ENCODE results near the gene ATG2A.

ATG2A gene

DNA sequence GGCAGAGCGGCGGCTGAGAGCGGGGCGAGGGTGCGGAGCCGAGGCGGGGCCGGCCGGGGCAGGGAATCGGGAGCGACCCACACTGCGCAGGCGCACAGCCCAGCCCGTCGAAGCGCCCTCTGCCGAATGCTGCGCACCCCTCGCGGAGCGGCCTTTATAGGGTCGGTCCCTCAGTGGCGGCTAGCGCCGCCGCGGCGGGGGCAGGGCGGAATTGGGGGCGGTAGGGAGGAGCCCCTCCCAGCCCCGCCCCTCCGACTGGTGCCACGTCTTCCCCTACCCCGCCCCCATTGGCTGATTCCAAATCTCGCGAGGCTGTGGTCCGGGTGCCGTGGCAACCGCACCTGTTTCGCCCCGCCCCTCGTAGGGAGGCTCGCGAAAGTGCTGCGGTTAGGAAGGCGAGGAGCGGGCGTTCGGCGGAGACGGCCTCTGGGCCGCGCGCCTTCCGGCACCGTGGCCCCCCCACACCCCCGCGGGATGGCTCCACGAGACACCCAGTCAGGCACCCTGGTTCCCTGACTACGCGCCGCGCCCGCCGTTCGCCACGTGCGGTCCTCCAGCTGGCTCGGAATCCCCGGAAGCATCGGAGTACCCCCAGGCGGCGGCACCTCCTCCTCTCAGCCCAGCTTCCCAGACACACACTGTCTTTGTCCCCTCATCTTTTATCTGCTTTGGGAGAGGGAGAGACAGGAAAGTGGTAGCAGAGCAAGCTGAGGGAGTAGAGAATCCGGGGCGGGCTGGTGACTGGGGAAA lies 38.3 kb downstream of the ATG2A start, which contains the start of gene EHD1:
Gene EHD1 (minus strand): TSS at position 128 of the 750 bp plus-strand sequence. CDS start 157 bp downstream, outside the sequence.
- DNase-seq = peak; percentile 99
- H4K20me1 ChIP-seq (ENCODE audit: insufficient read depth, low read length) = no peaks in the 10 kb centered on the region
- H2AFZ ChIP-seq (ENCODE audit: low read length) = peak within 1 kb of the TSS; percentile 88
- peaks cover 16% of the 10 kb centered on the region for H3F3A ChIP-seq (ENCODE audit: insufficient read depth, low read length)
- H3K27ac ChIP-seq (ENCODE audit: low read length) = peak within 1 kb of the TSS; percentile 48
- peak within 1 kb of the TSS; percentile 99 for H3K4me2 ChIP-seq (ENCODE audit: low read depth, low read length)
- H3K9me3 ChIP-seq (replicated peaks; ENCODE audit: insufficient read depth, low read length) = no peaks in the 10 kb centered on the region
- peaks cover 30% of the 10 kb centered on the region for H3K4me1 ChIP-seq (ENCODE audit: low read length)
- TF ChIP-seq EZH2 (optimal IDR thresholded peaks at IDR 0.05; ENCODE audit: low read depth, low read length) = no peak
- TF ChIP-seq, protein P1, sequence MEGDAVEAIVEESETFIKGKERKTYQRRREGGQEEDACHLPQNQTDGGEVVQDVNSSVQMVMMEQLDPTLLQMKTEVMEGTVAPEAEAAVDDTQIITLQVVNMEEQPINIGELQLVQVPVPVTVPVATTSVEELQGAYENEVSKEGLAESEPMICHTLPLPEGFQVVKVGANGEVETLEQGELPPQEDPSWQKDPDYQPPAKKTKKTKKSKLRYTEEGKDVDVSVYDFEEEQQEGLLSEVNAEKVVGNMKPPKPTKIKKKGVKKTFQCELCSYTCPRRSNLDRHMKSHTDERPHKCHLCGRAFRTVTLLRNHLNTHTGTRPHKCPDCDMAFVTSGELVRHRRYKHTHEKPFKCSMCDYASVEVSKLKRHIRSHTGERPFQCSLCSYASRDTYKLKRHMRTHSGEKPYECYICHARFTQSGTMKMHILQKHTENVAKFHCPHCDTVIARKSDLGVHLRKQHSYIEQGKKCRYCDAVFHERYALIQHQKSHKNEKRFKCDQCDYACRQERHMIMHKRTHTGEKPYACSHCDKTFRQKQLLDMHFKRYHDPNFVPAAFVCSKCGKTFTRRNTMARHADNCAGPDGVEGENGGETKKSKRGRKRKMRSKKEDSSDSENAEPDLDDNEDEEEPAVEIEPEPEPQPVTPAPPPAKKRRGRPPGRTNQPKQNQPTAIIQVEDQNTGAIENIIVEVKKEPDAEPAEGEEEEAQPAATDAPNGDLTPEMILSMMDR (IDR thresholded peaks at IDR 0.05; ENCODE audit: low read length) = peak; percentile 49
- H3K9ac ChIP-seq (ENCODE audit: low read length) = peak within 1 kb of the TSS; percentile 76
- H3K36me3 ChIP-seq (replicated peaks; ENCODE audit: insufficient read depth, low read length) = no peaks in the 10 kb centered on the region
- H3K79me2 ChIP-seq (ENCODE audit: low read length) = peaks cover 41% of the 10 kb centered on the region
- H3K27me3 ChIP-seq (replicated peaks; ENCODE audit: insufficient read depth, low read length) = peaks cover 22% of the 10 kb centered on the region
- peak within 1 kb of the TSS; percentile 96 for H3K4me3 ChIP-seq (ENCODE audit: low read length)
- H3K9me2 ChIP-seq (replicated peaks; ENCODE audit: insufficient read depth, low read length) = no peaks in the 10 kb centered on the region

DNA sequence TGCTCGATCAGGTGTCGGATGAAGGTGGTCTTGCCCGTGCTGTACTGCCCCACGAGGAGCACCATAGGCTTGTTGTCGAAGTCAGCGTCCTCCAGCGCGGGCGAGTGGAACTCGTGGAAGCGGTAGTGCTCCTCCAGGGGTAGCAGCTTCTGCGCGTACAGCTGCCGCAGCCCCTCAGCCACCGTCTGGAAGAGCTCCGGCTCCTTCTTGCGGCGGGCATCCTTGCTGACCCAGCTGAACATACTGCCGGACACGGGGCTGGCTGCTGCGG lies 38.9 kb downstream of the ATG2A start:
- Histone ChIP-seq H3K36me3 (replicated peaks; ENCODE audit: insufficient read depth, low read length) (no peaks in the 10 kb centered on the region), H3K27ac (ENCODE audit: low read length) (peak overlapping the region; percentile 30; the same call in 1 of the 2 replicates)

DNA sequence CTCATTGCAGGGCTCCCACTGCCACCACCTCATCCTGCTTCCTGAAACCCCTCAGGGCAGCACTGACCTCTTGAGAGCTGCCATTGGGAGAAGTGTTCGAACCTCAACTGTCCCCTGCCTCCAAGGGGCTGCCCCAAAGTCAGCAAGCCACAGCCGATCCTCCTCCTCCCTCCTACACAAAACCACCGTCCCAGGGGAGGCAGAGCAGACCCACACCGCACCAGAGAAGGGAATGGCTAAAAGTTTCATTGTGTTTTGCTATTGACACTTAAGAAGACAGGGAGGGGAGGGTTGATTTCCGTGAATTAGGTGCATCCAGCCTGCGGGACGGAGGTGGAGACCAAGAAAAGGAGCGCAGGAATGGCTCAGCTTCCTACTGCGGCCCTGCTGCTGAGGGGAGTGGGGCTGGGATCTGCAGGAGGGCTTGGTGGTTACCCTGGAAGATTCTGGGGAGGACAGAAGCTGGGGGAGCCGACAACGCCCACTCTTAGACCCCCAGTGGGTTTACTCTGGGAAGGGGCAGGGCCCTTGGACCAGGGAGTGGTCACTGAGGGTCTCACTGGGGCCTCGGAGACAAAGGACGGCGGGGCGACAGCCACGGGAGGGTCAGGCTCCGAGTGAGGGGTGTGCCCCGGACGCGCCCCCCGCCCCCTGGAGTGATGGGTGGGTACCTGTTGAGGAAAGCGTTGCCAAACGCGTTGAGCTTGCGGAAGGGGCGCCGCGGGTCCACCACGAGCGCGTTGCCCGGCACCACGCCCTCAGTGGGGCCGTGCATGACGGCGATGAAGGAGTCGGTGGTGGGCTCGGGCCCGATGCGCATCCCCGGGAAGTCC lies 39.4 kb downstream of the ATG2A start:
- H3K4me1 ChIP-seq (ENCODE audit: low read length) = peaks cover 30% of the 10 kb centered on the region
- H3K4me2 ChIP-seq (ENCODE audit: low read depth, low read length) = peak overlapping the region; percentile 99
- no peaks in the 10 kb centered on the region for H3K9me3 ChIP-seq (replicated peaks; ENCODE audit: insufficient read depth, low read length)
- peak overlapping the region; percentile 76 for H3K9ac ChIP-seq (ENCODE audit: low read length)
- H3K27ac ChIP-seq (ENCODE audit: low read length) = no peak overlapping the region; the same call in 1 of the 2 replicates
- H3F3A ChIP-seq (ENCODE audit: insufficient read depth, low read length) = peaks cover 16% of the 10 kb centered on the region
- H3K79me2 ChIP-seq (ENCODE audit: low read length) = peaks cover 42% of the 10 kb centered on the region
- peak overlapping the region; percentile 88 for H2AFZ ChIP-seq (ENCODE audit: low read length)
- H3K9me2 ChIP-seq (replicated peaks; ENCODE audit: insufficient read depth, low read length) = no peaks in the 10 kb centered on the region
- TF ChIP-seq EZH2phosphoT487 (IDR thresholded peaks at IDR 0.05; ENCODE audit: low read length) (no peak), EZH2 (optimal IDR thresholded peaks at IDR 0.05; ENCODE audit: low read depth, low read length) (no peak)
- TF ChIP-seq, protein P1 (IDR thresholded peaks at IDR 0.05; ENCODE audit: low read length) = no peak
- peaks cover 14% of the 10 kb centered on the region for H3K27me3 ChIP-seq (replicated peaks; ENCODE audit: insufficient read depth, low read length)
- H3K4me3 ChIP-seq (ENCODE audit: low read length) = peak overlapping the region; percentile 96
- no peak for DNase-seq
- H4K20me1 ChIP-seq (ENCODE audit: insufficient read depth, low read length) = no peaks in the 10 kb centered on the region
- H3K36me3 ChIP-seq (replicated peaks; ENCODE audit: insufficient read depth, low read length) = no peaks in the 10 kb centered on the region

More for the DNA sequence above, 38.9 kb downstream of the ATG2A start:
- peaks cover 17% of the 10 kb centered on the region for H3K27me3 ChIP-seq (replicated peaks; ENCODE audit: insufficient read depth, low read length)
- peak overlapping the region; percentile 99 for H3K4me2 ChIP-seq (ENCODE audit: low read depth, low read length)
- H4K20me1 ChIP-seq (ENCODE audit: insufficient read depth, low read length) = no peaks in the 10 kb centered on the region
- H3K4me1 ChIP-seq (ENCODE audit: low read length) = peaks cover 30% of the 10 kb centered on the region
- no peak for DNase-seq
- H3K79me2 ChIP-seq (ENCODE audit: low read length) = peaks cover 41% of the 10 kb centered on the region
- H3K9ac ChIP-seq (ENCODE audit: low read length) = peak overlapping the region; percentile 76
- H2AFZ ChIP-seq (ENCODE audit: low read length) = peak overlapping the region; percentile 88
- peaks cover 16% of the 10 kb centered on the region for H3F3A ChIP-seq (ENCODE audit: insufficient read depth, low read length)
- H3K4me3 ChIP-seq (ENCODE audit: low read length) = peak overlapping the region; percentile 96
- H3K9me2 ChIP-seq (replicated peaks; ENCODE audit: insufficient read depth, low read length) = no peaks in the 10 kb centered on the region
- TF ChIP-seq EZH2 (optimal IDR thresholded peaks at IDR 0.05; ENCODE audit: low read depth, low read length) (no peak), EZH2phosphoT487 (IDR thresholded peaks at IDR 0.05; ENCODE audit: low read length) (no peak)
- TF ChIP-seq, protein P1 (IDR thresholded peaks at IDR 0.05; ENCODE audit: low read length) = no peak
- H3K9me3 ChIP-seq (replicated peaks; ENCODE audit: insufficient read depth, low read length) = no peaks in the 10 kb centered on the region

Measured in MM.1S (cell line).